ENCODE results near the gene TAX1BP1.
A peak's percentile ranks its signal among the peaks of the same experiment; 100 is the strongest.

GRCh38 chr7:27693794-27694193, 46.2 kb upstream of the TAX1BP1 start:
- TF ChIP-seq CTCF (IDR thresholded peaks at IDR 0.05) (no peak), EP300 (IDR thresholded peaks at IDR 0.05) (no peak), POLR2A (IDR thresholded peaks at IDR 0.05) (no peak), POLR2AphosphoS5 (IDR thresholded peaks at IDR 0.05) (peak in 1 of 2 donors; percentile 16)
